AG09309 (cell line): ENCODE results near the gene LOXL3.

ENCODE experiments used
- DNase-seq: peaks from one replicate; pipeline ENCODE4 v3.0.0-alpha.2; 2010; ENCODE audit warnings: low read depth
- H3K4me3 ChIP-seq: 2 replicates; pipeline ENCODE4 v1.5.1; 2011; ENCODE audit warnings: mild to moderate bottlenecking, low read depth, low read length, moderate library complexity; ENCODE audit not compliant: control insufficient read depth
- TF ChIP-seq, protein P1 (sequence below): IDR thresholded peaks from 2 replicates; pipeline ENCODE4 v1.5.1; 2011; ENCODE audit warnings: mild to moderate bottlenecking, low read depth, low read length, inconsistent platforms; ENCODE audit not compliant: insufficient read depth, control insufficient read depth; ENCODE audit errors: missing control alignments

LOXL3 gene

DNA sequence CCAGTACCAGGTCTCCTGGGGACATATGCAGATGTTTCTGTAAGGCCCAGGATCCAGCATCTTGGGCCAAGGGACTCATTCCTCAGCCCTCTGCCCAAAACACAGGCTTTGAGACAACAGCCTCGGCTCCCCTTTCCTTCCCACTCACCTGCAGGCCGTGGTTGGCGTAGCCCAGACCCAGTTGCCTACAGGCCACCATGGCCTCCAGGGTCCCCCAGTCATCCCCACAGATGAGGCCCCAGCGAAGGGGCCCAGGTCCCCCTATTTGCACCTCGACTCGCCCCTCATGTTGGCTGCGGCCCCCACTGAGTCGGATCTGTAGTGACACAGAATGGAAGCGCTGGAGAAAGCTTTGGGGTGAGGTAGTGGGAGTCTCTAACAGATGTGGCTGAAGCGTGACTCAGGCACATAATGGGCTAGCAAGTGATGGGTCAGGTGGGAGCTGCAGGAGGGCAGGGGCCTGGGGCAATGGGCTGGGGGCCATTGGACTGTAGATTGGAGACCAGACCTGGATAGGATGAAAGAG lies 18.2 kb downstream of the LOXL3 start:
- TF ChIP-seq, protein P1, sequence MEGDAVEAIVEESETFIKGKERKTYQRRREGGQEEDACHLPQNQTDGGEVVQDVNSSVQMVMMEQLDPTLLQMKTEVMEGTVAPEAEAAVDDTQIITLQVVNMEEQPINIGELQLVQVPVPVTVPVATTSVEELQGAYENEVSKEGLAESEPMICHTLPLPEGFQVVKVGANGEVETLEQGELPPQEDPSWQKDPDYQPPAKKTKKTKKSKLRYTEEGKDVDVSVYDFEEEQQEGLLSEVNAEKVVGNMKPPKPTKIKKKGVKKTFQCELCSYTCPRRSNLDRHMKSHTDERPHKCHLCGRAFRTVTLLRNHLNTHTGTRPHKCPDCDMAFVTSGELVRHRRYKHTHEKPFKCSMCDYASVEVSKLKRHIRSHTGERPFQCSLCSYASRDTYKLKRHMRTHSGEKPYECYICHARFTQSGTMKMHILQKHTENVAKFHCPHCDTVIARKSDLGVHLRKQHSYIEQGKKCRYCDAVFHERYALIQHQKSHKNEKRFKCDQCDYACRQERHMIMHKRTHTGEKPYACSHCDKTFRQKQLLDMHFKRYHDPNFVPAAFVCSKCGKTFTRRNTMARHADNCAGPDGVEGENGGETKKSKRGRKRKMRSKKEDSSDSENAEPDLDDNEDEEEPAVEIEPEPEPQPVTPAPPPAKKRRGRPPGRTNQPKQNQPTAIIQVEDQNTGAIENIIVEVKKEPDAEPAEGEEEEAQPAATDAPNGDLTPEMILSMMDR = no peak
- no peak for DNase-seq
- no peak overlapping the region for H3K4me3 ChIP-seq

DNA sequence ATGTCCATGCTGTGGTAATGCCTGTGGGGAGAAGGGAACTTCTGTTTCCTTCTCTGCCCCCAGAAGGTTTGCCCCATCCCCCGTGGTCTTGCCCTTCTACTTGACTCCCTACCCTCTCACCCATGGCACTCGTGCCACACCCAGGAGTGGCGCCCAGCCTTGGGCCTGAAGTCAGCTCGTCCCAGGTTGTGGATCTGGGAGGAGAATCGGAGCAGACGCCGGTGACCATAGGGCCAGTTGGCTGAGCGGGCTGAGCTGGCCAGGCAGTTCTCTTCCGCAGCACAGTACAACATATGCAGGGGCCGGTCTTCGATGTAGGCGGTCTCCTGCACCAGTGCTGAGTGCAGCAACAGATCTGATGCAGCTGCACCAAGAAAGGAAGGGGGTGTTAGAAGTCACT lies 19.3 kb downstream of the LOXL3 start:
- DNase-seq = no peak
- TF ChIP-seq, protein P1 = no peak
- no peak overlapping the region for H3K4me3 ChIP-seq

DNA sequence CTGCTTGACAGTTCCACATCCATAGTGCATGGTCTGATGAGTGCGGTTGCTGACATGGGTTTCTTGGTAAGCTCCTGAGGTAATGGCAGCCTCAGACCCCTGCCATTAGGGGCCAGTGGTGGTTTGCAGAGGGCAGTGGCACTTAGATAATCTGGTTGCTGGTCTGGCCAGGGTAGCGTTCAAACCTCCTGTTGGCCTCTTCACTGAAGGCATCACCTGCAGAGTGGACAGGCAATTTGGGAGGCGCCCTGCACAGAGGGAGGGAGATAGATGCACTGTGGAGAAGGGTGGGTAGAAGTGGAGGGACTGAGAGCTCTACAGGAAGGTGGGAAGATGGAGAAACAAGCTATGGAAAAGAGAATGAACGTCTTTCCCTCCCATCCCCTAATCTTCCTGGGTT lies 20.3 kb downstream of the LOXL3 start:
- no peak for DNase-seq
- no peak overlapping the region for H3K4me3 ChIP-seq
- TF ChIP-seq, protein P1 = no peak

DNA sequence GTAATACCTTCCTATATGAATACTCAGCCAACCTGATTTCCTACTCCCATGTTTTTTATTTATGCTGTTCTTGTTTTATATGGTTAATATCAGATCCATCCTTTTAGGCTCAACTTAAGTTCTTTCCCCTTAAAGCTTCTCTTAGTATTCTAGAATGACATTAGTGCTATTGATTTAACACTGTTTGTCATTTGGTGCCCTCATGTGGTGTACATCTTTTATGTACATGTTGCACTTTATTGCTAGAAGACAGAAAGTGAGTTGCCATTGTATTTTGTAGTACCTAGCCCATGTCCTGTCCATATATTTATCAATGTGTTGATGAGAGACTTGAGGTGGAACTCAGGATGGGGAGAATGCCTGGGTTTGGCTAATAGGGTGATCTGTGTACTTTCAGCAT lies 21.5 kb downstream of the LOXL3 start:
- no peak for DNase-seq
- TF ChIP-seq, protein P1 = peak; percentile 20
- no peak overlapping the region for H3K4me3 ChIP-seq

DNA sequence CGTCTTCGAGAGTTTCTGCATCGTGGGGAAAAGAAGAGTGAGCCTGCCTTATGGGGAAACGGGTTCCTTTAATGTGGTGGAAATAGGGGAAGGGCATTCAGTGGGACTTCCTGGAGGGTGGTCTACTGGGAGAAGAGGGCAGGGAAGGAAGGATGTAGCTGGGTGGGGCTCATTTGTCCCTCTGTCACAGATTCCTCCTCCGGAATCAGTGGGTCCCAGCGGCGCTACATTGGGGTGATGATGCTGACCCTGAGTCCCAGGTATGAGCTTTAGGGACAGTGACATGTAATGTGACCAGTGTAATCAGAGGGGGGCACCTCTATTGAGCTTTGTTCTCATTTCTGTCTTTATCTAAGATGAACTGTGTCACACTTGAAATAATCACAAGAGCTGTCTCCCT lies 22.1 kb downstream of the LOXL3 start:
- no peak for DNase-seq

DNA sequence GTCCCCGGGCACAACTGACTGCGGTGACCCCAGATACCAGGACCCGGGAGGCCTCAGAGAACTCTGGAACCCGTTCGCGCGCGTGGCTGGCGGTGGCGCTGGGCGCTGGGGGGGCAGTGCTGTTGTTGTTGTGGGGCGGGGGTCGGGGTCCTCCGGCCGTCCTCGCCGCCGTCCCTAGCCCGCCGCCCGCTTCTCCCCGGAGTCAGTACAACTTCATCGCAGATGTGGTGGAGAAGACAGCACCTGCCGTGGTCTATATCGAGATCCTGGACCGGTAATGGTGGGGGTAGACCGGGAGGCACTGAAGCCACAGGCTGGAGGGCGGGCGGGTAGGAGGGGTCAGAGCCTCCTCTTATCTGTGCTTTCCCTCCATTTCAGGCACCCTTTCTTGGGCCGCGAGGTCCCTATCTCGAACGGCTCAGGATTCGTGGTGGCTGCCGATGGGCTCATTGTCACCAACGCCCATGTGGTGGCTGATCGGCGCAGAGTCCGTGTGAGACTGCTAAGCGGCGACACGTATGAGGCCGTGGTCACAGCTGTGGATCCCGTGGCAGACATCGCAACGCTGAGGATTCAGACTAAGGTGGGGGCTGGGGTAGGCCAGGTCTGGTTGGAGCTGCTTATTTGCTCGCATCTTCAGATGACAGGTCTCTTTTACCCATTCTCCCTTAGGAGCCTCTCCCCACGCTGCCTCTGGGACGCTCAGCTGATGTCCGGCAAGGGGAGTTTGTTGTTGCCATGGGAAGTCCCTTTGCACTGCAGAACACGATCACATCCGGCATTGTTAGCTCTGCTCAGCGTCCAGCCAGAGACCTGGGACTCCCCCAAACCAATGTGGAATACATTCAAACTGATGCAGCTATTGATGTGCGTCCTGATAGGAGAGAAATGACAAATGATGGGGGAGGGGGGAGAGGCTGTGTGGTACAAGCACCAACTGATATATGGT lies 23.2 kb downstream of the LOXL3 start:
- DNase-seq = no peak
- TF ChIP-seq, protein P1 = no peak
- H3K4me3 ChIP-seq = peak overlapping the region; percentile 92

More for the DNA sequence above, 22.1 kb downstream of the LOXL3 start:
- TF ChIP-seq, protein P1 = no peak
- peak overlapping the region; percentile 92 for H3K4me3 ChIP-seq
